Esophagus (tissue), 2 donors: ENCODE measurements around the gene ATP5F1D. TPM values are rescaled to one million over a fixed set of nuclear protein-coding genes. Genes with fewer than 3 reads are reported as not detected.
"Not testable (repeated sequence)": the region's sequence is repeated elsewhere in the genome, so short reads cannot be mapped to it uniquely, and the experiment has no call there.

ENCODE experiments used
- H3K27ac ChIP-seq, 2 donors: one replicate each; pipeline ENCODE4 v1.5.1; 2013; ENCODE audit warnings: low read depth in 2 of 2, mild to moderate bottlenecking in 2 of 2, inconsistent platforms in 1 of 2, low read length in 1 of 2, moderate library complexity in 1 of 2
- H3K27me3 ChIP-seq, 2 donors: one replicate each; pipeline ENCODE4 v1.6.1; 2013; ENCODE audit warnings: low read length in 2 of 2, control low read depth in 1 of 2, mild to moderate bottlenecking in 1 of 2; ENCODE audit not compliant: insufficient read depth in 2 of 2, control insufficient read depth in 1 of 2
- H3K36me3 ChIP-seq, 2 donors: one replicate each; pipeline ENCODE4 v1.6.1; 2013; ENCODE audit warnings: low read length in 1 of 2; ENCODE audit not compliant: control insufficient read depth in 2 of 2, insufficient read depth in 2 of 2
- H3K4me1 ChIP-seq, 2 donors: one replicate each; pipeline ENCODE4 v1.6.1; 2013; ENCODE audit warnings: low read length in 1 of 2; ENCODE audit not compliant: control insufficient read depth in 2 of 2, insufficient read depth in 2 of 2
- H3K4me3 ChIP-seq, 2 donors: one replicate each; pipeline ENCODE4 v1.5.1; 2013; ENCODE audit warnings: low read length in 2 of 2, mild to moderate bottlenecking in 2 of 2, low read depth in 1 of 2, moderate library complexity in 1 of 2
- H3K9me3 ChIP-seq, 2 donors: one replicate each; pipeline ENCODE4 v1.6.1; 2013; ENCODE audit warnings: mild to moderate bottlenecking in 2 of 2, low read depth in 1 of 2, low read length in 1 of 2, moderate library complexity in 1 of 2; ENCODE audit not compliant: control insufficient read depth in 2 of 2, insufficient read depth in 1 of 2
- WGBS, 2 donors: extraction: QIAGEN DNeasy Blood & Tissue Kit; methylation state at CpG; one replicate each; pipeline ENCODE4 v1.1.7; 2013; 5-methylcytosine and 5-hydroxymethylcytosine counted together
- polyA plus RNA-seq, 2 donors: library from polyadenylated mRNA; stranded (reverse); fragments of 200-250 nt; gene quantifications; one replicate each; pipeline ENCODE4 v1.2.3, GENCODE V29; 2013
- donor health status: healthy with polysubstance abuse.
- donor health status: Bipolar disorder and iron deficiency.

Gene ATP5F1D
- polyA plus RNA-seq: 100 to 1,000 TPM; 234 to 289 TPM

DNA sequence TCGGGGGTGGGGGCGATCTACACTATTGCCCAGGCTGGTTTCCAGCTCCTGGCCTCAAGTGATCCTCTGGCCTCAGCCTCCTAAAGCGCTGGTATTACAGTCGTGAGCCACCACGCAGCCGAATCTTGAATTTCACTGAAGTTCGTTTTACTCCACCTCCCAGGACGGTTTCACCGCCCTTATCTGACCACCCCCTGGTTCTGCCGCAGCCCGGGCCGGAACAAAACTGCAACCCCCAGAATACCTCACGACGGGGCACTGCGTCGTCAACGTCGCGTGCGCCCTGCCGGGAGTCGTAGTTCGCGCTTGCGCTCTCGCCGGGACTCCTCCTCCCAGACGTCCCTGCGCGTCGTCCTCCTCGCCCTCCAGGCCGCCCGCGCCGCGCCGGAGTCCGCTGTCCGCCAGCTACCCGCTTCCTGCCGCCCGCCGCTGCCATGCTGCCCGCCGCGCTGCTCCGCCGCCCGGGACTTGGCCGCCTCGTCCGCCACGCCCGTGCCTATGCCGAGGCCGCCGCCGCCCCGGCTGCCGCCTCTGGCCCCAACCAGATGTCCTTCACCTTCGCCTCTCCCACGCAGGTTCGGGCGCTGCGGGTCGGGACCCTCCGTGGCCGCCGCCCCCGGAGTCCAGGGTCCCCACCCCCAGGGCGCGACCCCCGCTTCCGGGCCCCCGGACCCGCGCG lies at the start of gene ATP5F1D:
TSS of gene ATP5F1D (plus strand) at position 335 of the 679 bp plus-strand sequence. CDS start at position 435, 100 bp downstream.
- Histone ChIP-seq H3K27me3 (no peaks in the 10 kb centered on the region), H3K4me3 (peak within 1 kb of the TSS; percentile 80 to 88), H3K27ac (peak within 1 kb of the TSS; percentile 79 to 94), H3K9me3 (no peaks in the 10 kb centered on the region), H3K36me3 (no peaks in the 10 kb centered on the region), H3K4me1 (peaks cover 5 to 31% of the 10 kb centered on the region in 2 donors)
- 0 to 1% methylated on average over 75 to 79 of the region's 79 CpGs for WGBS, 2 donors

DNA sequence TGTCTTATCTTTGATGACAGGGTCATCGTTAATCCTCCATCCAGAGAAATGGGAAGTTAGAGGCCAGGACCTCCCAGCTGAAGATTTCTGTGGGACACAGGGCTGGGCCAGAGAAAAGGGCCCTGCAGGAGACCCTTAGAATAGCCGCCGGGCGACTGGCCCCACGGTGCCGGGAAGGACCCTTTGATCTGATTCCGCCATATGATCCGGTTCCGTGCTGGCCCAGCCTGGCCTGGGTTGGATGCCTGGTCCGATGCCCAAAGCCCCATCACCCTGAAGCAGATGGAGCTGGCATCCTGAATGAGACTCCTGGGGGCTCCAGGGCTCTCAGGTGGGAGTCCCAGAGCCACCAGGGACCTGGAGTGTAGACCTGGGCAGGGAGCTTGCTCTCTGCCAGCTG lies 42.0 kb upstream of the ATP5F1D start:
- WGBS, 2 donors: 91 to 96% methylated on average over 10 of the region's 10 CpGs
- no peak overlapping the region for H3K27ac ChIP-seq
- H3K9me3 ChIP-seq: no peaks in the 10 kb centered on the region

DNA sequence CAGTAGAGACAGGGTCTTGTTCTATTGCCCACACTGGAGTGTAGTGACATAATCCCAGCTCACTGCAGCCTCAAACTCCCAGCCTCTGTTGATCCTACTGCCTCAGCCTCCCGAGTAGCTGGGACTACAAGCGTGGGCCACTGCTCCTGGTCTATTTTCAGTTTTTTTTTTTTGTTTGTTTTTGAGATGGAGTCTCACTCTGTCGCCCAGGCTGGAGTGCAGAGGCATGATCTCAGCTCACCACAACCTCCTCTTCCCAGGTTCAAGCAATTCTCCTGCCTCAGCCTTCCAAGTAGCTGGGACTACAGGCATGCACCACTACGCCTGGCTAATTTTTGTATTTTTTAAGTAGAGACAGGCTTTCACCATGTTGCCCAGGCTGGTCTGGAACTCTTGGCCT lies 40.9 kb upstream of the ATP5F1D start:
- 91 to 93% methylated on average over 4 of the region's 4 CpGs for WGBS, 2 donors
- not testable (repeated sequence) for H3K27me3 ChIP-seq, H3K27ac ChIP-seq

More for the DNA sequence above, 42.0 kb upstream of the ATP5F1D start:
- no peaks in the 10 kb centered on the region for H3K27me3 ChIP-seq
- no peak overlapping the region for H3K4me3 ChIP-seq
- H3K4me1 ChIP-seq: no peaks in the 10 kb centered on the region
- H3K36me3 ChIP-seq: no peaks in the 10 kb centered on the region

DNA sequence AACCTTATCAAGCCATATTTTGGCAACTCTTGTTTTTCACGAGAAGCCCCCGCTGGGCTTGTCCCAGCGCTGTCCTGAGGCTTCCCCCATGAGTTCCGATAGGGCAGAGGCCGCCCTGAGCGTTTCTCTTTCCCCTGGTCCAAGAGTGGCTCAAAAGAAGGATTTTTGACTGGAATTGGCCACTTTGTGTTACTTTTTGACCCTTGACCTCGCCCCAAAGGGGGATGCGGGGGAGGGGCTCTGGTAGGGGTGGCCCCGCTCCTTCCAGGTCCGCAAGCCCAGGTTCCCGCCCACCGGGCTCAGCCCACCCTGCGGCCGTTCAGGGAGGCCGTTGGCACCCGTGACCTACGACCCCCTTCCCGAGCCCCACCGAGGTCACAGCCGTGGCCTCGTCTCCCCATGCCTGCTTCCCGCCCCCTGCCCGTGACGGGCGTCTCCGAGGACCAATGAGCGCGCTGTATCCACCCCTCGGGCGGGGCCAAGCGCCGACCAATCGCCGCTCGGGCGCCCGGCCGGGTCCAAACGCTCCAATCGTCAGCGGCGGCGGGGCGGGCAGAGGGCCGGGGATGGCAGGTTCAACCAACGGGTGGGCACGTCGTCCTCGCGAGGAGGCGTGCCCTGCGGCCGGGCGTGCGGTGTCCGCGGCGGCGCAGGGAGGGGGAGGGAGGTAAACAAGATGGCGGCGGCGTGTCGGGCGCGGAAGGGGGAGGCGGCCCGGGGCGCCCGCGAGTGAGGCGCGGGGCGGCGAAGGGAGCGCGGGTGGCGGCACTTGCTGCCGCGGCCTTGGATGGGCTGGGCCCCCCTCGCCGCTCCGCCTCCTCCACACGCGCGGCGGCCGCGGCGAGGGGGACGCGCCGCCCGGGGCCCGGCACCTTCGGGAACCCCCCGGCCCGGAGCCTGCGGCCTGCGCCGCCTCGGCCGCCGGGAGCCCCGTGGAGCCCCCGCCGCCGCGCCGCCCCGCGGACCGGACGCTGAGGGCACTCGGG lies 36.1 kb upstream of the ATP5F1D start, which contains the start of gene STK11:
TSS of gene STK11 (plus strand) at position 665 of the 986 bp plus-strand sequence. CDS start 1,136 bp downstream, outside the sequence.
- H3K27ac ChIP-seq: peak within 1 kb of the TSS; percentile 82 to 88
- WGBS, 2 donors: 3 to 6% methylated on average over 58 to 114 of the region's 114 CpGs
- H3K4me1 ChIP-seq: peaks cover 2 to 17% of the 10 kb centered on the region in 2 donors
- H3K4me3 ChIP-seq: peak within 1 kb of the TSS; percentile 70 to 97
- peaks cover 0 to 6% of the 10 kb centered on the region in 2 donors for H3K36me3 ChIP-seq
- H3K9me3 ChIP-seq: no peaks in the 10 kb centered on the region
- H3K27me3 ChIP-seq: no peaks in the 10 kb centered on the region

More for the DNA sequence above, 40.9 kb upstream of the ATP5F1D start:
- not testable (repeated sequence) for H3K4me1 ChIP-seq, H3K36me3 ChIP-seq, H3K4me3 ChIP-seq, H3K9me3 ChIP-seq

DNA sequence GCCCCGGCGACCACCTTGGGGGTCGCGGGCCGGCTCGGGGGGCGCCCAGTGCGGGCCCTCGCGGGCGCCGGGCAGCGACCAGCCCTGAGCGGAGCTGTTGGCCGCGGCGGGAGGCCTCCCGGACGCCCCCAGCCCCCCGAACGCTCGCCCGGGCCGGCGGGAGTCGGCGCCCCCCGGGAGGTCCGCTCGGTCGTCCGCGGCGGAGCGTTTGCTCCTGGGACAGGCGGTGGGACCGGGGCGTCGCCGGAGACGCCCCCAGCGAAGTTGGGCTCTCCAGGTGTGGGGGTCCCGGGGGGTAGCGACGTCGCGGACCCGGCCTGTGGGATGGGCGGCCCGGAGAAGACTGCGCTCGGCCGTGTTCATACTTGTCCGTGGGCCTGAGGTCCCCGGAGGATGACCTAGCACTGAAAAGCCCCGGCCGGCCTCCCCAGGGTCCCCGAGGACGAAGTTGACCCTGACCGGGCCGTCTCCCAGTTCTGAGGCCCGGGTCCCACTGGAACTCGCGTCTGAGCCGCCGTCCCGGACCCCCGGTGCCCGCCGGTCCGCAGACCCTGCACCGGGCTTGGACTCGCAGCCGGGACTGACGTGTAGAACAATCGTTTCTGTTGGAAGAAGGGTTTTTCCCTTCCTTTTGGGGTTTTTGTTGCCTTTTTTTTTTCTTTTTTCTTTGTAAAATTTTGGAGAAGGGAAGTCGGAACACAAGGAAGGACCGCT lies 35.2 kb upstream of the ATP5F1D start:
- WGBS, 2 donors: 0 to 1% methylated on average over 68 to 78 of the region's 78 CpGs
- H3K4me3 ChIP-seq: peak overlapping the region; percentile 70 to 97
- no peaks in the 10 kb centered on the region for H3K9me3 ChIP-seq
- peak overlapping the region; percentile 78 to 88 for H3K27ac ChIP-seq
- peaks cover 2 to 17% of the 10 kb centered on the region in 2 donors for H3K4me1 ChIP-seq
- no peaks in the 10 kb centered on the region for H3K27me3 ChIP-seq
- peaks cover 0 to 6% of the 10 kb centered on the region in 2 donors for H3K36me3 ChIP-seq

DNA sequence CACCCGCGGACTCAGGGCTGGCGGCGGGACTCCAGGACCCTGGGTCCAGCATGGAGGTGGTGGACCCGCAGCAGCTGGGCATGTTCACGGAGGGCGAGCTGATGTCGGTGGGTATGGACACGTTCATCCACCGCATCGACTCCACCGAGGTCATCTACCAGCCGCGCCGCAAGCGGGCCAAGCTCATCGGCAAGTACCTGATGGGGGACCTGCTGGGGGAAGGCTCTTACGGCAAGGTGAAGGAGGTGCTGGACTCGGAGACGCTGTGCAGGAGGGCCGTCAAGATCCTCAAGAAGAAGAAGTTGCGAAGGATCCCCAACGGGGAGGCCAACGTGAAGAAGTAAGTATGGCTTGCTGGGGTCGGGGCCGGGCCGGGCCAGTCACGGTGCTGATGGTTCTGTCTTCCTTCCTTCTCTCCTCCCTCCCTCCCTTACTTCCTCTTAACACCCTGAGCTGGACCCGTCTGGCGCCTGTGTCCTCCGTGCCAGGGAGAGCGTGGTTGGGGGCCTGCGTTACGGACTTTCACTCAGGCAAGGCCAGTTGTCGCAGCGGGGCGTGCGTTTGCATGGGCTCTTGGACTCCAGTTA lies 34.6 kb upstream of the ATP5F1D start:
- H3K9me3 ChIP-seq: no peaks in the 10 kb centered on the region
- WGBS, 2 donors: 1 to 2% methylated on average over 38 of the region's 38 CpGs
- H3K36me3 ChIP-seq: peaks cover 0 to 6% of the 10 kb centered on the region in 2 donors
- H3K4me3 ChIP-seq: peak overlapping the region; percentile 70 to 97
- H3K4me1 ChIP-seq: peaks cover 5 to 20% of the 10 kb centered on the region in 2 donors
- H3K27me3 ChIP-seq: no peaks in the 10 kb centered on the region
- H3K27ac ChIP-seq: peak overlapping the region; percentile 78 to 88

DNA sequence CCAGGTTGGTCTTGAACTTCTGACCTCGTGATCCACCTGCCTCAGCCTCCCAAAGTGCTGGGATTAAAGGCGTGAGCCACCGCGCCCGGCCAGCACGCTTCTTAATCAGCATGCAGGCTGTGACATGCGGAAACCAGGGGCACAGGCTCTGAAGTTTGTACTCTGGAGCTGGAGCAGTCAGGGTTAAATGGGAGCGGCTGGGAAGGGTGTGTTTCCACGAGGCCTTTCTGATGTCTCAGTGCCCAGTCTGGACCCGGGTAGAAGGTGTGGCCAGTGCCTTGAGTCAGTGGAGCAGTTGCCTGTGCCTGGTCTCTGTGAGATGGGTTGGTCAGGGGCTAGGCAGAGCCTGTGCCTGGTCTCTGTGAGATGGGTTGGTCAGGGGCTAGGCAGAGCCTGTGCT lies 32.7 kb upstream of the ATP5F1D start:
- H3K4me3 ChIP-seq, H3K9me3 ChIP-seq, H3K27me3 ChIP-seq, H3K36me3 ChIP-seq: not testable (repeated sequence)
- 42 to 43% methylated on average over 10 of the region's 10 CpGs for WGBS, 2 donors
- H3K4me1 ChIP-seq: peaks cover 10 to 26% of the 10 kb centered on the region in 2 donors
- peak overlapping the region; percentile 67 to 87 for H3K27ac ChIP-seq

DNA sequence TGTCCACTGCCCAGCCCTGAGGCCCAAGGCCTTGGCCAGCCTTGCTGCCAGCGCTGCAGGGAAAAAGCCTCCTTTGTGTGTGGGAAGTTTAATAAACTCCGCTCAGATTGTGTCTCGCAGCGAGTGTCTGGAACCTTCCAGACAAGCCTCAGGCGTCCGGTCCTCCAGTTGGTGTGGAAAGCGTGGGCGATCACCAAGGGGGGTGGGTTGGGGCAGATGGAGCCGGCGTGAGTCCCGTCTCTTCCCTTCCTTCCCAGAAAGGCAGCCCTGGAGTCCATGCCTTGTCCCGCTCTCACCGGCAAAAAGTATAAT lies 31.4 kb upstream of the ATP5F1D start:
- 55 to 72% methylated on average over 13 of the region's 13 CpGs for WGBS, 2 donors
- Histone ChIP-seq H3K4me3 (no peak overlapping the region), H3K27me3 (no peaks in the 10 kb centered on the region), H3K4me1 (peaks cover 14 to 38% of the 10 kb centered on the region in 2 donors), H3K36me3 (peaks cover 0 to 9% of the 10 kb centered on the region in 2 donors), H3K27ac (peak overlapping the region; percentile 82 to 87), H3K9me3 (no peaks in the 10 kb centered on the region)
